Measurements from ENCODE around the gene MLLT1.

MLLT1 gene

GRCh38 chr19:6259312-6259861 is 20.4 kb downstream of the MLLT1 start:
- no peak for DNase-seq (ENCODE audit: low spot score)

DNA sequence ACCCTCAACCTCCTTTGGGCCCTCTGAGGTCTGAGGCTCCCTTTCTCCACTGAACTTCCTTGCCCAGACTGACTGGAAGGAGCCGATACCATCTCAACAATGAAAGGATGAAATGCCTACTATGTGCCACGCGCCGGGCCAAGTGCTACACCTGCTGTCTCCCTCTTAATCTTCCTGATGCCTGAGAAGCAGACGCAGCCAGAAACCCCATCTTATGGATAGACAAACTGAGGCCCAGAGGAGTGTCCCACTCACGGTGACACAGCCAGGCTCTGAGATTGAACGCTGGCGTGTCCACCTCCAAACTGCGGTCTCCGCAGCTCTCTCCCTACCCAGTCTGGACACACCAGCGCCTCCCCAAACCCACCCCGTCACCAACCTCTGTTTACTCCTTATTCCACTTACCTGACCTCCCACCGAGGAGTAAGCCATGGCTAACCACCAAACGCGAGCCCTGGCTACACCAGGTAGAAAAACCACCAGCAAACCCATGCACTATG is 20.9 kb downstream of the MLLT1 start:
- DNase-seq (ENCODE audit: low spot score), result no peak

DNA sequence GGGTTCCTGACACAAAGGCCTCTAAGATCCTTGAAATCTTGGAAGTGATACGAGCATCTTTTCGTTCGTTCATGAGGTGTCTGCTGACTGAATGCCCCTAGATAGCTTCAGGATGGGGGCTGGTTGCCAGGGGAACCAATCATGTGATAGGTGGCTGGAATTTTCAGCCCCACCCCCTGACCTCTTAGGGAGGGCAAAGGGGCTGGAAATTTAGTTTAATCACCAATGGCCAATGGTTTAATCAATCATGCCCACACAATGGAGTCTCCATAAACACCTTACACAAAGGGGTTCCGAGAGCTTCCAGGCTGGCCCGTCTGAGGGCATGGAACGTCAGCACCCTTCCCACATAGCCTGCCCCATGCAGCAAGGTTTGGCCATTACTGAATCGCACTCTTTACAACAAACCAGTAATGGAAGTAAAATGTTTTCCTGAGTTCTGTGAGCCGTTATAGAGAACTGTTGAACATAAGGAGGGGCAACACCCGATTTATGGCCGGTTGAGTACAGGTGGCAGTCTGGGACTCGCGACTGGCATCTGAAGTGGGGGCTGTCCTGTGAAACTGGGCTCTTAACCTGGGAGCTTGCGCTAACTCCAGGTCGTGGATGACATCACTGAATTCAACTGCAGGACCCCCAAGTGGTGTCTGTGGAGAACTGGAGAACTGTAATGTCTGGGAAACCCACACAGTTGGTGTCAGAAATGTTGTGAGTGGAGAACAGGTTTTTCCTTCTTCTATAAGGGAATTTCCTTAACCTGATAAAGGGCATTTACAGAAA is 25.6 kb downstream of the MLLT1 start:
- no peak for DNase-seq (ENCODE audit: low spot score)

DNA sequence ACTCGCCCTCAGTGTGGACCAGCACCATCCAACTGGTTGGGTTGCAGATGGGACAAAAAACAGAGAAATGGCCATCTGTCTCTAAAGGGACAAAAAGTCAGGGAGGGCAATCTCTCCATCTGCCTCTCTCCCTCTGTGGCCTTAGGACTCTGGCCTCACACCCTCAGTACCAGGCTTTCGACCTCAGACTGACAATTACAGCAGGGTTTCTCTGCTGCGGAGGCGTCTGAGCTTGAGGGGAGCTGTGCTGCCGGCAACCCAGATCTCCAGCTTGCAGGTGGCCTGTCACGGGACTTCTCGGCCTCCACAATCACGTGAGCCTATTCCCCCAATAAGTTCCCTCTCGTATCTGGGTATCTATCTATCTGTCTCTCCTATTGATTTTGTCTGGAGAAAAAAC is 27.7 kb downstream of the MLLT1 start:
- DNase-seq (ENCODE audit: low spot score), result no peak

- DNase-seq (ENCODE audit: low spot score), result no peak
Observed at GRCh38 chr19:6250909-6251308, 28.9 kb downstream of the MLLT1 start.

- no peak for DNase-seq (ENCODE audit: low spot score)
Observed at GRCh38 chr19:6250024-6250615, 29.7 kb downstream of the MLLT1 start.

DNA sequence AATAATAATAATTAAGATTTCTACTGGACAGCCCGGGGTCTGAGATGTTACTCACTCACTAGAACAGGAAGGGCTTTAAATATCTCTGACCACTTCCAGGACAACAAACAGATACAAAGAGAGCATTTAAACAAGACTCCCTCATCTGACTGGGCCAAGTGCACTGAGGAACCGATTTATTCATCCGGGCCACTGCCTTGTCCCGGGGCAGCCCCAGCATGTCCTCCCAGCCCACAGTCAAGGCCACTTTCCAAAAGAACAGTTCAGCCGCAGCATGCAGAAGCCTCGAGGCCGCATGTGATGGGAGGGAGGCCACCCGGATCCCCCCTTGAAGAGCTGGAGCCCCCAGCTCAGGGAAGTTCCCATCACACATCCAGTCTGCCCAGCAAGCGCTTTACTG is 30.5 kb downstream of the MLLT1 start:
- peak; percentile 39 for DNase-seq (ENCODE audit: low spot score)

DNA sequence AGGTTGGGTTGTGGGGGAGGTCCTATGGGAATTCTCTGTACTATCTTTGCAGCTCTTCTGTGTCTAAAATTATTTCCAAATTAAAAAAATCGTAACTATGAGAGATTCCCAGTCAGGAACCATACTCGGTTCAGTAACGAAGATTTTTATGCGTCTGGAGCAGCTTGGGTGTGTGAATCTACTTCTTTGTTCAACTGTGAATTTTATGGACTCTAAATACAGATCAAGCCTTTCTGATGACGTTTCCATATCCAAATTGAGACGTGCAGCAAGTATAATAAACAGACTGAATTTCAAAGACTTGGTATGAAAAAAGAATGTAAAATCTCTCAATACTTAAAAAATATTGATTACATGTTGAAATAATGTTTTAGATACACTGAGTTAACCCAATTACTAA is 30.9 kb downstream of the MLLT1 start:
- no peak for DNase-seq (ENCODE audit: low spot score)

GRCh38 chr19:6248341-6248740 is 31.4 kb downstream of the MLLT1 start:
- no peak for DNase-seq (ENCODE audit: low spot score)

GRCh38 chr19:6247007-6247288 is 32.8 kb downstream of the MLLT1 start:
- DNase-seq (ENCODE audit: low spot score), result no peak

- no peak for DNase-seq (ENCODE audit: low spot score)
Observed at GRCh38 chr19:6246174-6247006, 33.4 kb downstream of the MLLT1 start.

- DNase-seq (ENCODE audit: low spot score), result no peak
Observed at GRCh38 chr19:6242677-6243076, 37.1 kb downstream of the MLLT1 start.

GRCh38 chr19:6241680-6242377 is 37.9 kb downstream of the MLLT1 start:
- DNase-seq (ENCODE audit: low spot score), result no peak

DNA sequence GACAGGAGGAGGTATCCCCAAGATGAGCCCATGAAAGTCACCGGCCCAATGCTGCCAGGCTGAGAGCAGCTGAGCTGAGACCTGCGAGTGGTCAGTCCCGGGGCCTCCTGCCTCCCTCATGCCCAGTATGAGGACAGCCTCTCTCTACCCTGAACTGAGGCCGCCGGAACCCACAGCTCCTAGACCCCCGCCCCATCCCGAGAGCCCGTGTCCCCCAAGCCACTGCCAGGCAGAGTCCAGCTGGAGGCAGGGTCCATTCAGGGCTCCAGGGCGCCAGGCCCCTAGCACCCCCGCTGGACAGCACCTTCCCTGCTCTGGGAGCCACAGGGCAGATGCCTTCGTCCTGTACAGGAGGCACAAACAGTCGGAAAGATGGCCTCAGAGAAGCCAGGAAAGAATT is 38.7 kb downstream of the MLLT1 start:
- DNase-seq (ENCODE audit: low spot score), result no peak

DNA sequence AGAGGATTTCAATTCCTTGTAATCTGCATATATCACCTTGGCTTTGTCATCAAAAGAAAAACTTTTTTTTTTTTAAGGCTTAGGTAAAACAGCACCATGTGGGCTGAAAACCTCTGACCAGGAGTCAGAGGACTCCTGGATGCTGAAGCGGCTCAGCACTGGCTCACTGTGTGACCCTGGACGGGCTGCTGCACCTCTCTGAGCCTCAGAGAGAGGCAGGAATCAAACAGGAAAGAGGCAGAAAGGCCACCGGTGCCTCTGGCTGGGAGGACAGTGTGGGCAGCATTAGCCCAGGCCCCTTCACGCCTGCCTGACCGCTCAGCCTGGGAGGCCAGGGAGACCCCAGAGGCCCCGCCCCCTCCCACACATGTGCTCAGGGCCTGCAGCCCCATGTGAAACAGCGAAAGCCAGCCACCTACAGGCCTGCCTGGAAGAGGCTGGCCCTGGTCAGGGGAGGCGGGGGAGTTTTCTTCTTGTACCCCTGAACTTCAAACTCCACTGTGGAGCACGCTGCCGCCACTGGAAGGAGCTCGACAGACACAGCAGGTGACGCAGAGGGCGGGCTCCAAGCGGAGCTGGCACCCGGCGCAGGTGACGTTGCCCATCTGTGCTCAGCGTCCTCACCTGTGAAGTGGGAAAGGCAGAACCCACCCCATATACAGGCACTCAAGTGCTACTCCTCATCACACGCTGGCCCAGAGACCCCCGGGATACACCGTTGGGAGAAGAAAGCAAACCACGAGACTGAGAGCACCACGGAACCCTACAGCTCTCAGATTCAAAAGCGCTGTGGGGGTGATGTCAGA is 39.7 kb downstream of the MLLT1 start:
- DNase-seq (ENCODE audit: low spot score), result no peak

DNA sequence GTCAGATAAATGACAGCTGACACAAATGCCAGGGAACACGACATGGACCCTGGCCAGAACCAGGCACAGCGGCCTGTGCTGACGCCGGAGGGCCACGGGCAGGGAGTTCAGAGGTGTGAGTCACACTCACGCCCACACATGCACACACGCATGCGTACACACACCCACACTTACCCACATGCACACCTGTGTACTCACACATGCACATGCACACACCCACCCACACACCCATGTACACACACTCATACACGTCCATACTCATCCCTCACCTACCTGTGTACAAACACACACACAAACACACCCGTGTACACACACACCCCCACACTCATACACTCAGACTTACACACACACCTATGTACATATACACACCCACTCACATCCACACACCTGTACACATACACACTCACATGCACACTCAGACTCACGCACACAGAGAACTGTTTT is 40.4 kb downstream of the MLLT1 start:
- no peak for DNase-seq (ENCODE audit: low spot score)

GRCh38 chr19:6238643-6239281 is 41.0 kb downstream of the MLLT1 start:
- DNase-seq (ENCODE audit: low spot score), result no peak

DNA sequence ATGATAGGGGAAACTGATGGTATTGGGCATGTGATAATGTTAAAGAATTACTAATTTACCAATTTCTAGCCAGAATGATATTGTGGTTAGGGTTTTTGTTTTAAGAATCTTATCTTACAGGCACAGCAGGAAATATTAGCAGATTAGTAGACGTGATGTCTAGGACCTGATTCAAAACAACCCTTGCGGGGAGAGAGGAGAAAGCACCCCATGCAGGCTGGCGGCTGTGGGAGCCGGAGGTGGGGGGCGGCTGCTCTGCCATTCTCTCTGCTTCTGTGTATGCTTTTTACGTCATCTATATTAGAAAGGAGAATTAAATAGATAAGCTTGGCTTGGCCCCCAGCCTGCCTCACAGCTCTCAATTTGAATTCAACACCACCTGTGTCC is 41.5 kb downstream of the MLLT1 start:
- no peak for DNase-seq (ENCODE audit: low spot score)

- DNase-seq (ENCODE audit: low spot score), result no peak
Observed at GRCh38 chr19:6236310-6237291, 43.2 kb downstream of the MLLT1 start.
